GM12865 (cell line): ENCODE results near the gene RAB36.

Experiments used
- DNase-seq: peaks from one replicate; pipeline ENCODE4 v3.0.0; 2010; ENCODE audit warnings: low read depth
- H3K4me3 ChIP-seq: 2 replicates; pipeline ENCODE4 v1.5.1; 2011; ENCODE audit warnings: mild to moderate bottlenecking, low read depth, low read length, control low read depth
- CTCF ChIP-seq: IDR thresholded peaks from 2 replicates; pipeline ENCODE4 v1.5.1; 2011; ENCODE audit warnings: low read length, control low read depth, low read depth, inconsistent platforms; ENCODE audit not compliant: insufficient read depth; ENCODE audit errors: missing control alignments

The RAB36 gene

GRCh38 chr22:23200898-23201297 lies 55.6 kb downstream of the RAB36 start:
- DNase-seq = no peak
- no peak for TF ChIP-seq CTCF
- no peak overlapping the region for H3K4me3 ChIP-seq

- no peak for TF ChIP-seq CTCF
- no peak for DNase-seq
- no peak overlapping the region for H3K4me3 ChIP-seq
Observed at GRCh38 chr22:23202812-23203451, 57.7 kb downstream of the RAB36 start.

GRCh38 chr22:23203452-23204124 lies 58.3 kb downstream of the RAB36 start:
- no peak for DNase-seq
- no peak overlapping the region for H3K4me3 ChIP-seq
- TF ChIP-seq CTCF = no peak

- no peak overlapping the region for H3K4me3 ChIP-seq
- no peak for DNase-seq
- TF ChIP-seq CTCF = no peak
Observed at GRCh38 chr22:23204125-23204488, 58.8 kb downstream of the RAB36 start.

GRCh38 chr22:23204541-23205157 lies 59.4 kb downstream of the RAB36 start:
- TF ChIP-seq CTCF = no peak
- no peak overlapping the region for H3K4me3 ChIP-seq
- no peak for DNase-seq

GRCh38 chr22:23205339-23206049 lies 60.2 kb downstream of the RAB36 start:
- H3K4me3 ChIP-seq = no peak overlapping the region
- DNase-seq = no peak
- TF ChIP-seq CTCF = no peak
